ENCODE data around the gene CA10. TPM values are rescaled to one million over a fixed set of nuclear protein-coding genes. Genes with fewer than 3 reads are reported as not detected.

The CA10 gene
- total and polyA plus RNA-seq, 9 of the 15 experiments (the other 6 are each of a cell fraction or from before 2014, with no cell fraction given): not detected

- FAIRE-seq (no peak), ATAC-seq (no peak), DNase-seq (ENCODE audit: extremely low read depth in 1 of 4, low spot score in 3 of 4) (no peak)
- Histone ChIP-seq H2AFZ (ENCODE audit: low read depth, low read length) (no peak overlapping the region), H3K9me3 (replicated peaks; ENCODE audit: control insufficient read depth, insufficient read depth, low read depth, low read length) (no peaks in the 10 kb centered on the region), H3K4me2 (ENCODE audit: insufficient read depth, low read length) (no peak overlapping the region), H3K36me3 (ENCODE audit: control insufficient read depth, insufficient read depth, low read length) (no peaks in the 10 kb centered on the region), H3K79me2 (ENCODE audit: control insufficient read depth, insufficient read depth, low read length) (no peaks in the 10 kb centered on the region), H3K4me1 (replicated peaks in 1 of 2; ENCODE audit: control insufficient read depth in 2 of 2, insufficient read depth in 2 of 2, low read length in 2 of 2) (no peaks in the 10 kb centered on the region), H3K9me1 (ENCODE audit: control insufficient read depth, insufficient read depth, low read length) (no peaks in the 10 kb centered on the region), H3K9ac (ENCODE audit: insufficient read depth in 1 of 2, low read depth in 2 of 2, low read length in 2 of 2) (no peak overlapping the region), H3K4me3 (no peak overlapping the region), H3K27me3 (ENCODE audit: control insufficient read depth in 2 of 2, insufficient read depth in 2 of 2, low read length in 2 of 2) (no peaks in the 10 kb centered on the region), H4K20me1 (replicated peaks; ENCODE audit: control insufficient read depth, insufficient read depth, low read length) (no peaks in the 10 kb centered on the region), H3K27ac (ENCODE audit: extremely low read depth, low read depth, low read length) (no peak overlapping the region)
- POLR2A ChIA-PET: no interaction called here
- intact Hi-C loops (cut with micrococcal nuclease): no loop called here
- in situ Hi-C loops (cut with MboI): no loop called here
- CTCF ChIA-PET (ENCODE audit: low intra/inter-chr PET ratio): no interaction called here
- no TSS peak for BruUV-seq (replicated peaks)
- WGBS (ENCODE audit: insufficient coverage, low coverage, missing lambda C conversion rate): 0% methylated on average over 5 of the region's 5 CpGs
- TF ChIP-seq ZNF507 (tag; conservative IDR thresholded peaks at IDR 0.05): no peak
- TF ChIP-seq BDP1 (IDR thresholded peaks at IDR 0.05; ENCODE audit: insufficient read depth, insufficient read length): no peak
- no peak for TF ChIP-seq ZNF263 (CRISPR knock-in tag; IDR thresholded peaks at IDR 0.05; ENCODE audit: borderline replicate concordance)
- no peak for TF ChIP-seq ZZZ3 (IDR thresholded peaks at IDR 0.05)
- TF ChIP-seq, protein P1, sequence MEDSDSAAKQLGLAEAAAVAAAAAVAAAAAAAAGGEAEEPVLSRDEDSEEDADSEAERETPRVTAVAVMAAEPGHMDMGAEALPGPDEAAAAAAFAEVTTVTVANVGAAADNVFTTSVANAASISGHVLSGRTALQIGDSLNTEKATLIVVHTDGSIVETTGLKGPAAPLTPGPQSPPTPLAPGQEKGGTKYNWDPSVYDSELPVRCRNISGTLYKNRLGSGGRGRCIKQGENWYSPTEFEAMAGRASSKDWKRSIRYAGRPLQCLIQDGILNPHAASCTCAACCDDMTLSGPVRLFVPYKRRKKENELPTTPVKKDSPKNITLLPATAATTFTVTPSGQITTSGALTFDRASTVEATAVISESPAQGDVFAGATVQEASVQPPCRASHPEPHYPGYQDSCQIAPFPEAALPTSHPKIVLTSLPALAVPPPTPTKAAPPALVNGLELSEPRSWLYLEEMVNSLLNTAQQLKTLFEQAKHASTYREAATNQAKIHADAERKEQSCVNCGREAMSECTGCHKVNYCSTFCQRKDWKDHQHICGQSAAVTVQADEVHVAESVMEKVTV (CRISPR knock-in tag; IDR thresholded peaks at IDR 0.05): no peak
- TF ChIP-seq ZBED1 (IDR thresholded peaks at IDR 0.05): no peak
- TF ChIP-seq JUND (IDR thresholded peaks at IDR 0.05; ENCODE audit: borderline replicate concordance, low read depth, low read length): no peak
- TF ChIP-seq JUND (tag; IDR thresholded peaks at IDR 0.05; ENCODE audit: borderline replicate concordance, low read depth, low read length): no peak
- no peak for TF ChIP-seq ZNF589 (CRISPR knock-in tag; IDR thresholded peaks at IDR 0.05; ENCODE audit: low read depth)
- no peak for TF ChIP-seq MAFF (IDR thresholded peaks at IDR 0.05; ENCODE audit: low read length)
- no peak for TF ChIP-seq ZNF449 (CRISPR knock-in tag; IDR thresholded peaks at IDR 0.05)
- no peak for TF ChIP-seq SMARCA5 (IDR thresholded peaks at IDR 0.05)
- no peak for TF ChIP-seq ZBTB2 (IDR thresholded peaks at IDR 0.05)
- TF ChIP-seq ATF3 (IDR thresholded peaks at IDR 0.05): no peak
- no peak for TF ChIP-seq ATF3 (CRISPR knock-in tag; conservative IDR thresholded peaks at IDR 0.05)
- TF ChIP-seq PHF21A (IDR thresholded peaks at IDR 0.05; ENCODE audit: borderline replicate concordance, low read depth): no peak
- TF ChIP-seq KHSRP (IDR thresholded peaks at IDR 0.05): no peak
- no peak for TF ChIP-seq ERF (CRISPR knock-in tag; IDR thresholded peaks at IDR 0.05)
Measured at GRCh38 chr17:51853857-51854256, 304.7 kb downstream of the CA10 start.

Data from K562 (cell line).